ENCODE results near the gene SERPINH1. TPM values are rescaled to one million over a fixed set of nuclear protein-coding genes. Genes with fewer than 3 reads are reported as not detected.

Gene SERPINH1
- total and polyA plus RNA-seq, 12 donors: 93.6 to 529 (median 167) TPM

DNA sequence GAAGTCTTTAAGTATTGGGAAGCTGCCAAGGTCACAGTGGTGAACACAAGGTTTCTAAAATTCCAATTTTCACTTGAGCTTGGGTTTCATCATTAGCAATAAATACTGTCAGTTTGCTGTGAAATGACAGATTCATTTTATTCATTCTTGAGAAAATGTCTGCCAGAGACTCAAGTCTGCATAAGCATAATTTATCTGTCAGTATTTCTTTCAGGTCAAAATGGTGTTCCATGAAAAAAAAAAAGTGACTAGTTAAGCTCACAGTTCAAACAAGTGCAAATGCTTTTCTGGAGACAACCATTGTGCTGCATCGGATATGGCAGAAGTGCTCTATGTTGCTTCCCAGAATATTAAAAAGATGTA, 28.2 kb upstream of the SERPINH1 start:
- H3K27me3 ChIP-seq: no peaks in the 10 kb centered on the region
- H3K36me3 ChIP-seq (replicated peaks in 1 of 2): no peaks in the 10 kb centered on the region
- intact Hi-C loops (cut with DNase I): loop anchor here in 1 of 2 donors (10.0 kb wide), 1 partner anchor 249 kb away; no protein-coding TSS in a partner anchor
- H3K4me1 ChIP-seq (replicated peaks in 1 of 2): no peaks in the 10 kb centered on the region
- H3K27ac ChIP-seq: no peak overlapping the region
- no peak for DNase-seq
- 51 to 95% (median 71%) methylated on average over 1 of the region's 1 CpG for WGBS, 4 donors
- H3K9me3 ChIP-seq (replicated peaks in 1 of 3): no peaks in the 10 kb centered on the region
- no peak for TF ChIP-seq POLR2A (IDR thresholded peaks at IDR 0.05)
- TF ChIP-seq, protein P1, sequence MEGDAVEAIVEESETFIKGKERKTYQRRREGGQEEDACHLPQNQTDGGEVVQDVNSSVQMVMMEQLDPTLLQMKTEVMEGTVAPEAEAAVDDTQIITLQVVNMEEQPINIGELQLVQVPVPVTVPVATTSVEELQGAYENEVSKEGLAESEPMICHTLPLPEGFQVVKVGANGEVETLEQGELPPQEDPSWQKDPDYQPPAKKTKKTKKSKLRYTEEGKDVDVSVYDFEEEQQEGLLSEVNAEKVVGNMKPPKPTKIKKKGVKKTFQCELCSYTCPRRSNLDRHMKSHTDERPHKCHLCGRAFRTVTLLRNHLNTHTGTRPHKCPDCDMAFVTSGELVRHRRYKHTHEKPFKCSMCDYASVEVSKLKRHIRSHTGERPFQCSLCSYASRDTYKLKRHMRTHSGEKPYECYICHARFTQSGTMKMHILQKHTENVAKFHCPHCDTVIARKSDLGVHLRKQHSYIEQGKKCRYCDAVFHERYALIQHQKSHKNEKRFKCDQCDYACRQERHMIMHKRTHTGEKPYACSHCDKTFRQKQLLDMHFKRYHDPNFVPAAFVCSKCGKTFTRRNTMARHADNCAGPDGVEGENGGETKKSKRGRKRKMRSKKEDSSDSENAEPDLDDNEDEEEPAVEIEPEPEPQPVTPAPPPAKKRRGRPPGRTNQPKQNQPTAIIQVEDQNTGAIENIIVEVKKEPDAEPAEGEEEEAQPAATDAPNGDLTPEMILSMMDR (IDR thresholded peaks at IDR 0.05): no peak
- no peak overlapping the region for H3K4me3 ChIP-seq

DNA sequence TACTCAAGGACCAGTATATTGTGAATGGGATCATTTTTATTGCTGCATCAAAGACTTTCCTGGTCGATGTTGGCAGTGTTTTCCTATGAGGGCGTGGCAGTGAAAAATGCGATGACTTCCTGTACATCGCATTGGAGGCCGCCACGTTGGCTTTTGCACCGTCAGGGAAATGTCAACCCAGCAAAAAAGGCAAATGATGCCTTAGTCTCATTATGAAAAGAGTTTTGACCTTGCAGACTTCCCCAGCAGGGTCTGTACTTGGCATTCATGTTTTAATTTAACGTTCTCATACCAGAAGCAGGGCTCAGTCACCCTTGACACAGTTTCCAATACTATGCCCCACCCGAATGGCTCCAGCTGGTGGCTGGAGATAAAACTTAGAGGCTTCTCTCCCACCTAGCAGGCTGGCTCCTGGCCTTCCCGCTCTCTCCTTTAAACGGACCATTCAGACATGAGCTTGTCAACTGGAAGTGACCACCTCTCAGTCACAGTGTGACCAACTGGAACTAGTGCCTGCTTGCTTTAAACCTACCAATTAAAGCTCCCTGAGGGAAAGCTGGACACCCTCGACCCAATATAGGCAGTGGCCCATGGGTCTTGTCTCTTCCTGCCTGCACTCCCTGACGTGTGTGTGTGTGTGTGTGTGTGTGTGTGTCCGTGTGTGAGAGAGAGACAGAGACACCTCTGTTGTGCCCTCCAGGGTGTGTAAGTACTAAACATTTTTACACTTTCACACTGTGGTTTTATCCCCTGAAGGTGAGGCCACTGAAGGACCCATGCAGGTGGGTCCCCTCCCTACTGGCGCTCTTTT, 27.6 kb upstream of the SERPINH1 start:
- intact Hi-C loops (cut with DNase I): loop anchor here in 1 of 2 donors (10.0 kb wide), 1 partner anchor 250 kb away; no protein-coding TSS in a partner anchor
- 38 to 40% (median 40%) methylated on average over 13 to 15 of the region's 15 CpGs for WGBS, 4 donors
- no peak overlapping the region for H3K4me3 ChIP-seq
- no peak overlapping the region for H3K27ac ChIP-seq
- no peaks in the 10 kb centered on the region for H3K4me1 ChIP-seq (replicated peaks in 1 of 2)
- TF ChIP-seq, protein P1 (IDR thresholded peaks at IDR 0.05): no peak
- no peak for TF ChIP-seq POLR2A (IDR thresholded peaks at IDR 0.05)
- no peak for DNase-seq
- H3K36me3 ChIP-seq (replicated peaks in 1 of 2): no peaks in the 10 kb centered on the region
- H3K27me3 ChIP-seq: no peaks in the 10 kb centered on the region
- H3K9me3 ChIP-seq (replicated peaks in 1 of 3): no peaks in the 10 kb centered on the region

DNA sequence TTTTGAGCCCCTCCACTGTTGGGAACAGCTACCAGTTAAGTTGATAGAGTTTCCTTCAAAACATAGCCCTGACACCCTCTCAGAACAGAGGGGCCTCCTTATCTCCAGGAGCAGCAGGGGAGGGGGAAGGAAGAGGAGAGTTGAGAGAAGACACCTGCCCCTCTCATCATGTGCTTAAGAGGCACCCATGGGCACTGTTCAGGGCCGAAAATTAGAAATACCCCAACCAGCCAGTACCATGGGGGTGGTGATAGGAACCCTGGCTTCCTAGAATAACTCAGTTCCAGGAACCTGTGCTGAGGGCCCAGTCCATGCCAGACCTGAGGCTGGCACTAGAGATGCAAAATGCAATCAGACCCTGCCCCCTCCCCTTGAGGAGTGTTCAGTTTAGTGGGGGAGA, 27.0 kb upstream of the SERPINH1 start:
- Histone ChIP-seq H3K27me3 (no peaks in the 10 kb centered on the region), H3K9me3 (replicated peaks in 1 of 3) (no peaks in the 10 kb centered on the region), H3K27ac (no peak overlapping the region), H3K36me3 (replicated peaks in 1 of 2) (no peaks in the 10 kb centered on the region), H3K4me1 (replicated peaks in 1 of 2) (no peaks in the 10 kb centered on the region), H3K4me3 (no peak overlapping the region)
- no peak for DNase-seq
- 62 to 83% (median 73%) methylated on average over 1 of the region's 1 CpG for WGBS, 4 donors
- intact Hi-C loops (cut with DNase I): loop anchor here in 1 of 2 donors (10.0 kb wide), 1 partner anchor 250 kb away; no protein-coding TSS in a partner anchor
- TF ChIP-seq, protein P1 (IDR thresholded peaks at IDR 0.05): no peak
- TF ChIP-seq POLR2A (IDR thresholded peaks at IDR 0.05): no peak

DNA sequence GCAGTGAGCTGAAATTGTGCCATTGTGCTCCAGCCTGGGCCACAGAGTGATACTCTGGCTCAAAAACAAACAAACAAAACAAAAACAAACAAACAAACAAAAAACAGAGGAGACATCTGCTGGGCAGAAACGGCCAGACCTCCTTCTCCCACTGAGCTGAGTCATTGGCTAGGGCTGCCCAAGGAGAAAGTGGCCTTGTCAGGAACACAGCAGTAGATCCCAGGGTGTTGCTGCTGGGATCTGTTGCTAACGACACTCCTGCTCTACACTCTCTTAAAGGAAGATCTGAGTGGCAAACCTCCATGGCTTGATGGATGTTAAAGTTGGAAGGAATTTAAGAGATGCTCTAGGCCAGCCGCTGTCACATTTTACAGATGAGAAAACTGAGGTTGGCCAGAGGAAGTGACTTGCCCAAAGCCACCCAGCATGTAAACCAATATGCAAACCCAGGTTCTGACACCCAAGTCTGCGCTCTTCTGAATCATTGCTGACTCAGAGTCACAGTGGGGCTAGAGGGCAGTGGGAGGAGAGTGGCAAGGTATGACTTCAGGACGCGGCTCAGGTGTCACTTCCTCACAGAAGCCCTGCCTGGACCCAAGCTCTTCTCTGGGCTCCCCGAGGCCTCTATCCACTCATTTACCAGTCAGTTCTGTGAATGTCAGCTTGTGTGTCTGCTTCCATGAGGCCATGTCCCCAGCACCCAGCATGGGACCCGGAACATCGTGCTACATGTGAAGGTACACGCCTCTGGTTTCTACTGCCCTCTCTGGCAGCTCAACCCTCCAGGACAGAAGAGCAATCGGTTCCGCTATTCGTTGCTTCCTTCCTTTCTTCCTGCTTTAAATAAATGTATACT, 25.0 kb upstream of the SERPINH1 start:
- DNase-seq: peak in 1 of 7 donors; percentile 32
- no peak for TF ChIP-seq POLR2A (IDR thresholded peaks at IDR 0.05)
- TF ChIP-seq, protein P1 (IDR thresholded peaks at IDR 0.05): no peak
- intact Hi-C loops (cut with DNase I): loop anchor here in 1 of 2 donors (10.0 kb wide), 1 partner anchor 252 kb away; no protein-coding TSS in a partner anchor
- 62 to 75% (median 72%) methylated on average over 10 to 13 of the region's 13 CpGs for WGBS, 4 donors
- H3K9me3 ChIP-seq (replicated peaks in 1 of 3): no peaks in the 10 kb centered on the region
- H3K27me3 ChIP-seq: no peaks in the 10 kb centered on the region
- no peaks in the 10 kb centered on the region for H3K4me1 ChIP-seq (replicated peaks in 1 of 2)
- no peak overlapping the region for H3K27ac ChIP-seq
- H3K4me3 ChIP-seq: no peak overlapping the region
- no peaks in the 10 kb centered on the region for H3K36me3 ChIP-seq (replicated peaks in 1 of 2)
